Measurements from ENCODE around the gene RPS6KA5.
"Not testable (repeated sequence)": the region's sequence is repeated elsewhere in the genome, so short reads cannot be mapped to it uniquely, and the experiment has no call there.

The RPS6KA5 gene

DNA sequence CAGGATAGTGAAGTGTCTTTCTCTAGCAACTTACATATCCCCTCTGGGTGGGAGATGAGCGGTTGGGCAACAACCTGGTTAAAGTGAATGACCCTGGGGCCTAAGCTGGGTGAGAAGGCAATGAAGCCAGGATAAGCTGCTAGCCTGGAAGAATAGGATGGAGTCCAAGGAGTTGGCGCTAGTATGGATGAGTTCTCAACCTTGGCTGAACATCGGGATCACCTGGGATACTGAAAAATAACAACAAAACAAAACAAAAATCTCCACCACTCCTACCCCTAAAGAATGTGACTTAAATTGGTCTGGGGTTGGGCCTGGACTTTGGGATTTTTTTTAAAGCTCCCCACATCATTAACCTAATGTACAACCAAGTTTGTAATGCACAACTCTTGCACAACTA, 4.8 kb upstream of the RPS6KA5 start:
- no peak for DNase-seq

GRCh38 chr14:91063119-91063518, 2.7 kb upstream of the RPS6KA5 start:
- DNase-seq, result peak; percentile 7 to 61 (median 46)

GRCh38 chr14:91062600-91062999, 2.2 kb upstream of the RPS6KA5 start:
- no peak for DNase-seq

GRCh38 chr14:91061056-91061887, 831 bp upstream of the RPS6KA5 start:
- no peak for DNase-seq

DNA sequence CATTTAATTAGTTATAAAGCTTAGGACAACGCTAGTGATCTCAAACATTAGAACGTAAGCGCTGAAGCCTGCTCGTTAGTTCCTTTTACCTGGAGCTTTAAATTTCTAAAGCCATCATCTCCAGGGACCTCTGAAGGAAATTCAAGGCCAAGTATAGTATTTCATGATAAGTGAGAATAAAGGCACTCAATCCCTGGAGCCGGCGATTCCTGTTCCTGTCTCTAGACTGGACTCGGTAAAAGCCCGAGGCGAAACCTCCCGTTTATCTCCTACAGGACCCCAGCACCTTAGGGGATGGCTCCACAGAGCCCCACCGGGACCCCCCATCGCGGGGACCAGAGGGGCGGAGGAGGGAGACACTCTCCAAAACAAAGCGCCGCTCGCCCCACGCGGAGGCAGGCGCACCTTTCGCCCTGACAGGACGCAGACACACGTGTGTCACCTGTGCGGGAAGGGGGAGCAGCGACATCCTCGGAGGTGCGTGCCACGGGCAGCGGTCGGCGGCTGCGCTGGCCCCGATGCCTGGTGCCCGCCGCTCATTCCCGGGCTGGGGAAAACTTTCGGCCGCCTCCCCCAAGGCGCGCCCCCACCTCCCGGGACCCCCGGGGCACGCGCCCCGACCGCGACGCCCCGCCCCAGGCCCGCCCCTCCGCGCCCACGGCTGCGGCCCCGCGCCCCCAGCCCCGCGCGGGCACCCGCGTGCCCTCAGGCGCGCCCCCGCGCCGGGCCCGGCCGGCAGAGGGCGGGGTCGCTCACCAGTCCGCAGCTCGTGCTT, 678 bp downstream of the RPS6KA5 start:
- DNase-seq, result peak; percentile 14 to 85 (median 70)

GRCh38 chr14:91058042-91058581, 2.3 kb downstream of the RPS6KA5 start:
- peak in 1 of 4 experiments; percentile 7 for DNase-seq

DNA sequence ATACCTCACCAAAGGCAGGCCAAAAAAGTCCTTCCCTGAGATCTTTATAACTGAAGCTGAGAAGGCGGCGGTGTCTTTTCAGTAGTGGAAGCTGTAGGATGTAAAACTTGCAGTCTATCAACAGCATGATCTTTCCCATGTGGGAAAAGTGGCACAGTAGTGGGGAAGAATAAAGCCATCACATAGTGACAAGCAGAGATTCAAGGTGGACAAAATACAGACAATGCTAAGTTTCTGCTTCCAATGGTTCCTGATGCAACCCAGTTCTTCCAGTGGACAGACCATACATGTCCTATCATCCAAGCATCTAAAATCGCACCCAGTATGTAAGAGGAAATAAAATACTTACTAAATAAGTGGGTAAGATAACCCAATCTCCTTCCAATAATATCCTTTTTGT, 4.1 kb downstream of the RPS6KA5 start:
- no peak for DNase-seq

DNA sequence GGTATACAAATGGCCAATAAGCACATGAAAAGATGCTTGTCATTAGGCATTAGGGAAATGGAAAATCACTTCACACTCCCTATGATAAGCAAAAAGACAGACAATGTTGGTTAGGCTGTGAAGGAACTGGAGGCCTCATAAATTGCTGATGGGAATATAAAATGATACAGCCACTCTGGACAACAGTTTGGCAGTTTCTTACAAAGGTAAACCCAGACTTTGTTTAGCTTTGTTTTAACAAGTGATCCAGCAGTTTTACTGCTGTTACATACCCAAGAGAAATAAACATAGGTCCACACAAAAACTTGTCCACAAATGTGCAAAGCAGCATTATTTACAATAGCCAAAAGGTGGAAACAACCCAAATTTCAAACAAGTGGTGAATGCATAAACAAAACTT, 5.4 kb downstream of the RPS6KA5 start:
- no peak for DNase-seq

- DNase-seq, result no peak
Measured at GRCh38 chr14:91048676-91049075, 11.8 kb downstream of the RPS6KA5 start.

DNA sequence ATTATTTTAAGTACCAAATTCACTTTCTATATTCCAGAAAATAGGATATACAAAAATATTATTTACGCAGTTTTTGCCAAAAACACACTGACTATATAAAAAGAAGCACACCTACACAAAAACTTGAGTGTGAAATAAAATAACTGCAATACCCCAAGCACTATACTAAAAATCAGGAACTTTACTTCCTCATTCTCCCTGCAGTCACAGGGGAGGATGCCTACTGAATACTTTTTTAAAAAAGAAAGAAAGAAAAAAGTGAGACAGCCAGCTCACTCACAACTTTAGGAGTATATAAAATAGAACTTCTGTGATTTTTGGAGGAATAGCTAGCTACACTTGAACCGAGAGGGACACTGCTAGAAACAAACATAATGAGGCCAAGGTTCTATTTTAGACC, 12.2 kb downstream of the RPS6KA5 start:
- peak in 3 of 4 experiments; percentile 13 to 59 (median 56) for DNase-seq

DNA sequence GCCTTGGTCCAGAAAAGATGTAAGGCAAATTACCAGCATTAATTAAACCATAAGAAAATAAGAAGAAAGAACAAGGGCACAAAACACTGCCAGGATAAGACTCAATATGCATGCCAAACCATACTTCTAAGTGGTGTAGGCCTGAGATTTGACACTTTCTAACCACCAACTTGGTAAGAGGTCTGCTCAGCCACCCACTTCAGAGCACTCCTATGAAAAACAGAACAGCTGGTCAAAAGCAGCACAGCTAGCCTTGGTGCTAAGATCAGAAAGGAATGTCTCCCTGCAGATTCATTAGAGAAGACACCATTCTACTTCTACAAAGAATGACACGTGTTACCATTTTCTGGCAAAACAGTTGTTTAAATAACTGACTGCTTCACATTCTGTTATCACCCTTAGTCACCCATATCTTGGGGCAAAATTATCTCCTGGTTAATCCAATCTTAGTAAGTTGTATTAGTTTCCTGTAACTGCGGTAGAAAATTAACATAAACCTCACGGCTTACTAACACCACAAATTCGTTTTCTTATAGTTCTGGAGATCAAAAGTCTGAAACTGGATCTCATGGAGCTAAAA, 13.2 kb downstream of the RPS6KA5 start:
- no peak for DNase-seq

DNA sequence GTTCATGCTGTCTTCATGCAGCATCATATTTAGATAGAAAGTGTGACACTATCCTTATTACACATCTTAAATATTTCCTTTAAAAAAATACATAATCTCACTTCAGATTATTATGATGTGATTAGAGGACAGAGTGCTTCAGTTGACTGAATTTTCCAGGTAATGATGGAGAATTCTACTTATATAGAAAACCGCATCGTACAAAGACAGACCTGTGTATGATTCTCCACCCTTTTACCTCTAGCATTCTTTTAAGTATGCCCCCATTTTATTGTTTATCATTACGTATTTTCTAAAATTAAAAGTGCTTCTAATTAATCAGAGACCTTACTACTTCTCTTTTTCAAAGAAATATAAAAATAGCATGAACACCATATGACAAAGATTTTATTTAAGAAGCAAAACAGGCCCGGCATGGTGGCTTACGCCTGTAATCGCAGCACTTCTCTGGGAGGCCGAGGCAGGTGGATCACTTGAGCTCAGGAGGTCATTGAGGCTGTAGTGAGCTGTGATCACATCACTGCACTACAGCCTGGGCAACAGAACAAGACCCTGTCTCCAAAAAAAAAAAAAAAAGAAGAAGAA, 13.9 kb downstream of the RPS6KA5 start:
- DNase-seq, result no peak

- DNase-seq, result no peak
Measured at GRCh38 chr14:91041450-91041849, 19.0 kb downstream of the RPS6KA5 start.

- no peak for DNase-seq
Measured at GRCh38 chr14:91040545-91040944, 19.9 kb downstream of the RPS6KA5 start.

DNA sequence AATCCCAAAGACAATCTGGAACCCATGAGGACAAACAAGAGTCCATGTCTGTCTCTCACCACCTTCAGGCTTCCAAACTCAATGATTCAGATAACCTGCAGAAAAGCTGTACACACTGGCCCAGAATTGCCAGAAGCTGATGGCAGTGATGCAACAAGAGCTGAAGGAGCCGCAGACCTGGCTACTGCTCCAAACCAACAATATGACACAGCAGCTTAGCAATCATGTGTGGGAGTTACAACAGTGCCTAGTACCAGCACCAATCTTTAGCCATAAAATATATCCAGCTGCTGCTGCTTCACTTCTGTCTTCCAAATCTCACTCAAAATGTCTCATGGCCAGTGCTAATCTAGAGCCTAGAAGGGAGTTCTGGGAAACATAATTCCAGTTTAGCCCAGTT, 22.0 kb downstream of the RPS6KA5 start:
- DNase-seq, result peak; percentile 50 to 64 (median 56)

- DNase-seq, result no peak
Measured at GRCh38 chr14:91036741-91037469, 23.5 kb downstream of the RPS6KA5 start.

DNA sequence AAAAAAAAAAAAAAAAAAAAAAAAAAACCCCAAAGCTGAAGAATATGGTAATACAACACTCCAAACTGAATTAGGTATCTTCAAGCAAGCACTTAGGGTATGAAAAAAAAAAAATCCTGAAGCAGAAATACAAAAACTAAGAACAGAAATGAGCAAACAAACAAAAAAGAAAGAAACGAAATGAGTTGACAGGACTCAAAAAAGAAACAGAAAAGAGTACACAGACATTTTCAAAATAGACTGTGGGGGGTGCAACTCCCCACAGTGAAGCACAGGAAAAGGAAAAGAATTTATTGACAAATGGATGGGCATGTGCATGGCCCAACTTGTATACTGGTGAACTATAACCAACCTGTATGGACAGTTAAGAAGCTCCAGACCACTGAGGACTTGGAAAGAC, 24.6 kb downstream of the RPS6KA5 start:
- DNase-seq, result no peak

GRCh38 chr14:91034379-91034778, 26.1 kb downstream of the RPS6KA5 start:
- not testable (repeated sequence) for DNase-seq

- DNase-seq, result peak in 3 of 4 experiments; percentile 10 to 54 (median 39)
Measured at GRCh38 chr14:91032248-91032647, 28.2 kb downstream of the RPS6KA5 start.

DNA sequence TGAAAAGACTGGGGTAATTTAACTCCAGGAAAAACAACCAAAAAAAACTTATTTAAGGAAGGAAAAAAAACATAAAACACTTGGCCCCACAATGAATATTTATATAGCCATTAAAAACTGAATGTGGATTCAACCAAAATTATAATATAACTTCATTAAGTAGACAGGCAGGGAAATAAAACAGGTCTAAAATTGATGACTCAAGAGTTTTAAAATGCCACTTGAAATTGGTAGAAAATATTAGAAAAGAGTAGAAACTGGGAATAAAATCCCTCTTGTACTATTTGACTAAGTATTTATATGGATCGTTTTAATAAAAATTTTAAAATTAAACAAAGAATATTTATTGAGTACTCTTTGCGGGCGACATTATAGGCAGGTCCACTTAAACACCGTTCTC, 28.8 kb downstream of the RPS6KA5 start:
- DNase-seq, result no peak

GRCh38 chr14:91029456-91030217, 30.8 kb downstream of the RPS6KA5 start:
- no peak for DNase-seq
